ENCODE data around the gene OR4M1.
"Not testable (repeated sequence)": the region's sequence is repeated elsewhere in the genome, so short reads cannot be mapped to it uniquely, and the experiment has no call there.

OR4M1 gene

GRCh38 chr14:19773204-19773603 is at the start of gene OR4M1:
Gene OR4M1 (plus strand): TSS chr14:19773504. CDS start chr14:19780323, 6,819 bp downstream.
- not testable (repeated sequence) for DNase-seq

DNA sequence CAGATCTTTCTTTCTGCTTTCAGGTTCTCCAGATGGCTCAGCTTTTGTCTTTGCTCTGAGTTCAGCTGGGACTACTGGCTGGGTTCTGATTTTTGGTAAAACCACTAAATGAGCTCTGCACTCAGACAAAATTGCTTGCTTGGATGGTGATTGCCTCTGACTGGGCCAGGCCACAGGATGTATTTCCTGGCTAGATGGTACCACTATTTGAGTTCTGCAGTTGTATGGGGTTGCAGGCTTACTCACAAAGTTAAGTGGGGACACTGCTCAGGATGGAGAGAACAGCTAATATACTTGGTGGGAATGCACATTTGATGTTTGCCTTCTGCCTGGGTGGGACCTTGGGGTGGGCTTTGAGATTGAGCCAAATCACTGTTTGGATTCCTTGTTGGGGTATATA is 43.9 kb upstream of the OR4M1 start:
- DNase-seq, result no peak

- DNase-seq, result no peak
These were observed 43.5 kb upstream of the OR4M1 start for GRCh38 chr14:19729763-19730162.

DNA sequence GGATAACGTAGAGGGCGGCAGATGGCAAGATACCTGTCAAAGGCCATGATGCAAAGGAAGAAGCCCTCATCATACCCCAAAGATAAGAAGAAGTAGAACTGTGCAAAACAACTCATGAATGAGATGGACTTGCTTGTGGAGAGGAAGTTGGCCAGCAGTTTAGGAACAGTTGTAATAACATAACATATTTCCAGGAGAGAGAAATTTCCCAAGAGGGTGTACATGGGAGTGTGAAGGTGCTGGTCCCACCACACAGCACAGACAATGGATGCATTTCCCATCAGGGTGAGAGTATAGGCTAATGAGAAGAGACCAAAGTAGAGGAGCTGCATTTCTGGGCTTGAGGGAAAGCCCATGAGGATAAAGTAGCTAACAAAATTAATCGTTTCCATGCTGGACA is 39.4 kb upstream of the OR4M1 start:
- DNase-seq, result not testable (repeated sequence)

- DNase-seq, result no peak
These were observed 30.0 kb upstream of the OR4M1 start, which contains the start of gene OR4Q3 for GRCh38 chr14:19743256-19743655. Gene OR4Q3 (plus strand): TSS chr14:19743571.

- not testable (repeated sequence) for DNase-seq
These were observed 21.0 kb upstream of the OR4M1 start for GRCh38 chr14:19752316-19752715.

- no peak for DNase-seq
These were observed 19.1 kb upstream of the OR4M1 start for GRCh38 chr14:19754172-19754571.

GRCh38 chr14:19771491-19771890 is 1.8 kb upstream of the OR4M1 start:
- not testable (repeated sequence) for DNase-seq

- no peak for DNase-seq
These were observed 1.3 kb upstream of the OR4M1 start for GRCh38 chr14:19771895-19772430.

- DNase-seq, result not testable (repeated sequence)
These were observed 850 bp upstream of the OR4M1 start for GRCh38 chr14:19772454-19772853.

DNA sequence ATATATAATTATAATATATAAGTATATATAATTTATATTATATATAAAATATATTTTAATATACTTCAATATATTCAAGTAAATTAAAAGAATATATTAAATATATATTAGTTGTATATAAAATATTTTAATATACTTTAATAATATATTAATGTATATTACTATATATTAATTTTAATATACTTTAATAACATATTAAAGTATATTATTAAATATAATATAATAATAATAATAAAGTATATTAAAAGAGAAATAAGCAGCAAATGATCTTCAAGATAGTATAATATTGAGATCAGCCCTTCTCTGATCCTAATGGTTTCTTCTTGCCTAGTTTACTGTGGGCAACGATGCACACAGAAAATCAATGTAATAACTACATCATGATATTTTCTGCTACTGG is 2.3 kb downstream of the OR4M1 start:
- DNase-seq, result no peak

- not testable (repeated sequence) for DNase-seq
These were observed 12.5 kb downstream of the OR4M1 start for GRCh38 chr14:19785848-19786247.

DNA sequence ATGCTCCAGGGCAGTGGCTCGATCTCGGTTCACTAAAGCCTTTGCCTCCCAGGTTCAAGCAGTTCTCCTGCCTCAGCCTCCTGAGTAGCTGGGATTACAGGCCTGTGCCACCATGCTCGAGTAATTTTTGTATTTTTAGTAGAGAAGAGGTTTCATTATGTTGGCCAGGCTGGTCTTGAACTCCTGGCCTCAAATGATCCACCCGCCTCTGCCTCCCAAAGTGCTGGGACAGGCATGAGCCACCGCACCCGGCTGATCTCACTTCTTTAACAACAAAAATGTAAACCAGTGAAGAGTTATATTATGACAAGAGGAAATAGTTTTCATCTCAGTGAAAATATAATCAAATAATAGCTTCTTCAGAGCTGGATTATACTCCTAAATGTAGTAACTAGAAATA is 14.0 kb downstream of the OR4M1 start:
- not testable (repeated sequence) for DNase-seq

GRCh38 chr14:19788150-19788549 is 14.8 kb downstream of the OR4M1 start:
- not testable (repeated sequence) for DNase-seq

DNA sequence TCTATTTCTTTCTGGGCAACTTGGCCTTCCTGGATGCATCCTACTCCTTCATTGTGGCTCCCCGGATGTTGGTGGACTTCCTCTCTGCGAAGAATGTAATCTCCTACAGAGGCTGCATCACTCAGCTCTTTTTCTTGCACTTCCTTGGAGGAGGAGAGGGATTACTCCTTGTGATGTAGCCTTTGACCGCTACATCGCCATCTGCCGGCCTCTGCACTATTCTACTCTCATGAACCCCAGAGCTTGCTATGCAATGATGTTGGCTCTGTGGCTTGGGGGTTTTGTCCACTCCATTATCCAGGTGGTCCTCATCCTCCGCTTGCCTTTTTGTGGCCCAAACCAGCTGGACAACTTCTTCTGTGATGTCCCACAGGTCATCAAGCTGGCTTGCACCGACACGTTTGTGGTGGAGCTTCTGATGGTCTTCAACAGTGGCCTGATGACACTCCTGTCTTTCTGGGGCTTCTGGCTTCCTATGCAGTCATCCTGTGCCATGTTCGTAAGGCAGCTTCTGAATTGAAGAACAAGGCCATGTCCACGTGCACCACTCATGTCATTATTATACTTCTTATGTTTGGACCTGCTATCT is 23.3 kb downstream of the OR4M1 start:
- not testable (repeated sequence) for DNase-seq

GRCh38 chr14:19799880-19800279 is 26.6 kb downstream of the OR4M1 start:
- DNase-seq, result no peak

- DNase-seq, result no peak
These were observed 27.2 kb downstream of the OR4M1 start for GRCh38 chr14:19800282-19801117.

DNA sequence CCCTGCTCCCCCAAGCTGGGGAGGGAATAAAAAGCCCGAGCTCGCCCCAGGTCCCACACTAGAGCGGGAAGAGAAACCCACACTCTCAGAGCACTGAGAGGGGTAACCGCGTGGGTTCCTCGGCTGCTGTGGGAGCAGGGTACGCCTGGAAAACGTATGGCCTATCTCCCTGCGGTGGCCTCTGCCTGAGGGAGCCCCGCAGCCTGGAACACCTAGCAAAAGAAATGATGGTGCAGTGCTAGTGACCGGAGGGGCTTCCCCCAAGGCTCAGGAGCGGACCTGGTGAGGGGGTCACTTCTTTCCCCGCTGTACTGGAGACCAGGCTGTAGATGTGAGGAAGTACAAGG is 27.8 kb downstream of the OR4M1 start:
- no peak for DNase-seq

DNA sequence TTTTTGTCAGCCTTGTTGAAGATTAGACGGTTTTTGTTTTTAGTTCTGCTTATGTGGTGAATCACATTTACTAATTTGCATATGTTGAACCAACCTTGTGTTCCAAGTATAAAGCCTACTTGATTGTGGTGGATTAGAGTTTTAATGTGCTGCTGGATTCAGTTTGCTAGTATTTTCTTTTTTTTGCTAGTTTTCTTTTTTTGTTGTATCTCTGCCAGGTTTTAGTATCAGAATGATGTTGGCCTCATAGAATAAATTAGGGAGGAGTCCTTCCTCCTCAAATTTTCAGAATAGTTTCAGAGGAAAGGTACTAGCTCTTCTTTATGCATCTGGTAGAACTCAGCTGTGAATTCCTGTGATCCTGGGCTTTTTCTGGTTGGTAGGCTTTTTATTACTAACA is 30.2 kb downstream of the OR4M1 start, which contains the start of gene OR4N2:
Gene OR4N2 (plus strand): TSS at position 301 of the 400 bp plus-strand sequence. CDS start 23,679 bp downstream, outside the sequence.
- DNase-seq, result not testable (repeated sequence)

GRCh38 chr14:19813171-19813920 is 40.0 kb downstream of the OR4M1 start:
- not testable (repeated sequence) for DNase-seq

DNA sequence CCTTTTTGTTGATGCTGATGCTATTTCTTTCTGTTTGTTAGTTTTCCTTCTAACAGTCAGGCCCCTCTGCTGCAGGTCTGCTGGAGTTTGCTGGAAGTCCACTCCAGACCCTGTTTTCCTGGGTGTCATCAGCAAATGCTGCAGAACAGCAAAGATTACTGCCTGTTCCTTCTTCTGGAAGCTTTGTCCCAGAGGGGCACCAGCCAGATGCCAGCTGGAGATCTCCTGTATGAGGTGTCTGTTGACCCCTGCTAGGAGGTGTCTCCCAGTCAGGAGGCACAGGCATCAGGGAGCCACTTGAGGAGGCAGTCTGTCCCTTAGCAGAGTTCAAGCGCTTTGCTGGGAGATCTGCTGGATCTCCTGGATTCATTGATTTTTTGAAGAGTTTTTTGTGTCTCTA is 46.6 kb downstream of the OR4M1 start:
- DNase-seq, result not testable (repeated sequence)

DNA sequence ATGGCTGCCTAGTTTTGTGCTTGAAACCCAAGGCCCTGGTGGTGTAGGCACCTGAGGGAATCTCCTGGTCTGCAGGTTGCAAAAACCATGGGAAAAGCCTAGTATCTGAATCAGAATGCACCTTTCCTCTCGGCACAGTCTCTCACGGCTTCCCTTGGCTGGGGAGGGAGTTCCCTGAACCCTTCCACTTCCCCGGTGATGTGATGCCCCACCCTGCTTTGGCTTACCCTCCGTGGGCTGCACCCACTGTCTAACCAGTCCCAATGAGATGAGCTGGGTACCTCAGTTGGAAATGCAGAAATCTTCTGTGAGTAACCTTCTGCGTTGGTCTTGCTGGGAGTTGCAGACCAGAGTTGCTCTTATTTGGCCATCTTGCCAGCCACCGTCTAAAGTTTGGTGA is 47.7 kb downstream of the OR4M1 start:
- not testable (repeated sequence) for DNase-seq

- no peak for DNase-seq
These were observed 49.9 kb downstream of the OR4M1 start for GRCh38 chr14:19823178-19823577.
